ENCODE measurements around the gene TEAD4.

GRCh38 chr12:3032770-3033538, 73.8 kb downstream of the TEAD4 start:
- no peak for TF ChIP-seq CTCF (IDR thresholded peaks at IDR 0.05; ENCODE audit: borderline replicate concordance, extremely low read depth, low read length, poor library complexity, severe bottlenecking)
- TF ChIP-seq EZH2 (IDR thresholded peaks at IDR 0.05; ENCODE audit: borderline replicate concordance, low read depth, low read length, severe bottlenecking) = no peak
